Fibroblast of pulmonary artery (primary cell): ENCODE measurements around the gene RASGRP1.

ENCODE experiments used
- DNase-seq: peaks from one replicate; pipeline ENCODE4 v3.0.0-alpha.2; 2010; ENCODE audit warnings: low read depth
- H3K4me3 ChIP-seq: replicated peaks from 2 replicates; pipeline ENCODE4 v1.5.1; 2011; ENCODE audit warnings: low read depth, mild to moderate bottlenecking, control low read depth, low read length, moderate library complexity
- TF ChIP-seq, protein P1 (sequence below): IDR thresholded peaks from 2 replicates; pipeline ENCODE4 v1.5.1; 2011; ENCODE audit warnings: mild to moderate bottlenecking, control low read depth, low read length, inconsistent platforms; ENCODE audit errors: missing control alignments

RASGRP1 gene

GRCh38 chr15:38576837-38577236 is 12.2 kb upstream of the RASGRP1 start:
- TF ChIP-seq, protein P1, sequence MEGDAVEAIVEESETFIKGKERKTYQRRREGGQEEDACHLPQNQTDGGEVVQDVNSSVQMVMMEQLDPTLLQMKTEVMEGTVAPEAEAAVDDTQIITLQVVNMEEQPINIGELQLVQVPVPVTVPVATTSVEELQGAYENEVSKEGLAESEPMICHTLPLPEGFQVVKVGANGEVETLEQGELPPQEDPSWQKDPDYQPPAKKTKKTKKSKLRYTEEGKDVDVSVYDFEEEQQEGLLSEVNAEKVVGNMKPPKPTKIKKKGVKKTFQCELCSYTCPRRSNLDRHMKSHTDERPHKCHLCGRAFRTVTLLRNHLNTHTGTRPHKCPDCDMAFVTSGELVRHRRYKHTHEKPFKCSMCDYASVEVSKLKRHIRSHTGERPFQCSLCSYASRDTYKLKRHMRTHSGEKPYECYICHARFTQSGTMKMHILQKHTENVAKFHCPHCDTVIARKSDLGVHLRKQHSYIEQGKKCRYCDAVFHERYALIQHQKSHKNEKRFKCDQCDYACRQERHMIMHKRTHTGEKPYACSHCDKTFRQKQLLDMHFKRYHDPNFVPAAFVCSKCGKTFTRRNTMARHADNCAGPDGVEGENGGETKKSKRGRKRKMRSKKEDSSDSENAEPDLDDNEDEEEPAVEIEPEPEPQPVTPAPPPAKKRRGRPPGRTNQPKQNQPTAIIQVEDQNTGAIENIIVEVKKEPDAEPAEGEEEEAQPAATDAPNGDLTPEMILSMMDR, result no peak
- DNase-seq, result no peak
- no peak overlapping the region for H3K4me3 ChIP-seq

- DNase-seq, result no peak
- TF ChIP-seq, protein P1, result no peak
- no peak overlapping the region for H3K4me3 ChIP-seq
These were observed 11.6 kb upstream of the RASGRP1 start for GRCh38 chr15:38576261-38576660.

DNA sequence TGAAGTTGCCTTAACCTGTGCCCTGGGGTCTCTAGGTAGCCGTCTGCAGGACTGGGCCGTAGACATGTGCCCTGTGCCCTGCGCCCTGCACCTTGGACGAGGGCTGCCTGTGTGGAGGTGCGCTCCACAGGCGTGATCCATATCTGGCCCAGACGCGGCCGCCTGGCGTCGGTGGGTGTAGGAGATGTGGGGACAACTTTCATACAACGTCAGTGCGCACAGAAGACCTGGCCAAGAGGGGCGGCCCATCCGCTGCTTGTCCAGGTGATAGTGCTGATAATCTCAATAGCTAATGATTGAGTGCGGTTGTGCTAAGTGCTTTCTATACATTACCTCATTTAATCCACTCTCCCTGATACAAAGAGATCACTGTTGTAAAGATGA is 665 bp upstream of the RASGRP1 start:
- DNase-seq, result no peak
- no peak overlapping the region for H3K4me3 ChIP-seq
- TF ChIP-seq, protein P1, result no peak

- DNase-seq, result peak; percentile 46
- peak overlapping the region; percentile 46 for H3K4me3 ChIP-seq
- TF ChIP-seq, protein P1, result peak; percentile 60
These were observed 693 bp downstream of the RASGRP1 start for GRCh38 chr15:38563723-38564519.

- H3K4me3 ChIP-seq, result no peak overlapping the region
- DNase-seq, result no peak
- TF ChIP-seq, protein P1, result no peak
These were observed 2.3 kb downstream of the RASGRP1 start for GRCh38 chr15:38562278-38562677.

DNA sequence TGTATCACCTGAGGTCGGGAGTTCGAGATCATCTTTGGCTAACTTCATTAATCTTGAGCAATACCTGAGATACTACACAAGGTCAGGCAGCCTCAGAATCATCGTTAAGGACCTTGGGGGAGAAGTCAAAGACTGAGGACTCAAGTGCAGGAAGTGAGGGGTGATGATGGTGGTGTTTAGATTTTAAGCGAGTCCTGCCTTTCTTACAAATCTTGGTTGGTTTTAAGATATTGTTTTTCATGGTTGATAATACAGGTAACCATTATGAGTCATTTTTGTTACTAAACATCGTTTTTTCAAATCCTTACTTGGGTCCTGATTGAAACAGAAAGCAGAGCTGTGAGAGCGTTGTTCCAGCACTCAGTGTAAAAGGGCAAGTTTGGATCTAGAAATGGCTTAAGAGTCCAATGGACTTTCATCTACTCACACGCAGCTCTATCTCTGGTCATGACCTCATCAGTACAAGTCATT is 4.1 kb downstream of the RASGRP1 start:
- no peak overlapping the region for H3K4me3 ChIP-seq
- DNase-seq, result no peak
- TF ChIP-seq, protein P1, result no peak
